GM21717 (cell line): Measurements from ENCODE around the gene PHTF2.

Source experiments
- ATAC-seq: cut with Tn5 transposase; IDR thresholded peaks from one replicate; pipeline ENCODE4 v1.9.1; 2021; ENCODE audit warnings: mild to moderate bottlenecking, moderate library complexity; ENCODE audit not compliant: unreplicated experiment

PHTF2 gene

DNA sequence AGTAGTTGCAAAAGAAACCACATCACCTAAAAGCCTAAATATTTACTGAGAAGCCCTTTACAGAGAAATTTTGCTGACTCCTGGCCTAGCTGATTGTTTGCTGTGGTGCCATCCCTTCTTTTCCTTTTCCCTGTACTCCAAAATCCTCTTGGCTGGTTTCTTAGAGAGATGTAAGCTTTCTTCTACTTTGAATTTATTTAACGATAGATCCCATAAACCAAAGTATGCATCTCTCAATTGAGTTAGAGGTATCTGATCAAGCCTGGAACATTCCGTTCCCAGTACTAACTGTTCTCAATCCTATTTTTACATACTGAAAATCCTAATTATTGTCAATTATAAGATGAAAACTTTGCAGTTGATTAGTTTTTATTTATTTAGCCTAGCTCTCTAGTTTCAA, 6.6 kb upstream of the PHTF2 start:
- no peak for ATAC-seq

DNA sequence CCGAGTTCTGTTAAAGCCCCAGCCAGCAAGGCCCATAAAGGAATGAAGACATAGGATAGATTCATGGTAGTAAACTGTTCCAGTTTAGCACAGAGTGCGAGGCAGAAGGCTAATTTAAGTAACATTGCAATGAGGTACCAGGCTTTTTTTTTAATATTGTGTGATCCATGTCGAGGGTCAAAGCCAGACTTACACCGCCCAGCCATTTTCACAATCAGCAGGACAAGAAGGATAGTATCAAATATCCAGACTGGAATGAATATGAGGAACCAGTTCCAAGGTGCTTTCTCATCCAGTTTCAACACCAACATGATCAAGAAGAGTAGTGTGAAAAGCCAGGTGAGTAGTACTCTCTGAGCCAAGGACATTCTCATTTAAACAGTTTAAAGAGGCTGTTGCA, 4.6 kb upstream of the PHTF2 start:
- ATAC-seq, result no peak

DNA sequence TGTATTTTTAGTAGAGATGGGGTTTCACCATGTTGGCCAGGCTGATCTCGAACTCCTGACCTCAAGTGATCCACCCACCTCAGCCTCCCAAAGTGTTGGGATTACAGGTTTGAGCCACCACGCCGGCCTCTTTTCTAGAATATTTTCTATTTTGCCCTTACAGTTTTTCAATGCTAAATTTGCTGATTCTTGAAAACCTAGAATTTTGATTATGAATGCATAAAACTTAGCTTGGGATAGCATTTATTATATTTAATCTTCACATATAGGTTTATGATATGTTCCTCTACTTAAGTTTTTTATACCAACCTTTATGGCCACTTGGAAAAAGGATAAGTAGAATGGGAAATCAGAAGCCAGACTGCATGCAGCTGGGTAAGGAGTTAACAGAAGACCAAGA, 2.5 kb upstream of the PHTF2 start:
- no peak for ATAC-seq

DNA sequence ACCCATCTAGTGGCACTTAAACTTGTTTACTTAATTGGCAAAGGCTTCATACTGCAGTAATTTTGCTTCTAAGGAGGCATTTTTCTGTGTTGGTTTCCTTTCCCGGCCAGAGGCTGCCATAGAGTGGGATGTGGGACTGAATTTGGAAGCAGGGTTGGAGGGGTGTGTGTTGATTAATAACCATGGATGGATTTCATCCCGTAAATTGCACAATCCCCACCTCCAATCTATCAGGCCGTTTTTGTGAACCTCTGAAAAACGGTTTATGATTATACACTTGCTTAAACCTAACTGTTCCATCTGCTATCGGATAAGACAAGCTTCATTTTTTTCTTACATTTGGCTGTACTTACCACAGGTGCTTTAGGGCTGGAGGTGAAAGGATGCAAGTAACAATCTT, 1.6 kb upstream of the PHTF2 start:
- ATAC-seq, result no peak

DNA sequence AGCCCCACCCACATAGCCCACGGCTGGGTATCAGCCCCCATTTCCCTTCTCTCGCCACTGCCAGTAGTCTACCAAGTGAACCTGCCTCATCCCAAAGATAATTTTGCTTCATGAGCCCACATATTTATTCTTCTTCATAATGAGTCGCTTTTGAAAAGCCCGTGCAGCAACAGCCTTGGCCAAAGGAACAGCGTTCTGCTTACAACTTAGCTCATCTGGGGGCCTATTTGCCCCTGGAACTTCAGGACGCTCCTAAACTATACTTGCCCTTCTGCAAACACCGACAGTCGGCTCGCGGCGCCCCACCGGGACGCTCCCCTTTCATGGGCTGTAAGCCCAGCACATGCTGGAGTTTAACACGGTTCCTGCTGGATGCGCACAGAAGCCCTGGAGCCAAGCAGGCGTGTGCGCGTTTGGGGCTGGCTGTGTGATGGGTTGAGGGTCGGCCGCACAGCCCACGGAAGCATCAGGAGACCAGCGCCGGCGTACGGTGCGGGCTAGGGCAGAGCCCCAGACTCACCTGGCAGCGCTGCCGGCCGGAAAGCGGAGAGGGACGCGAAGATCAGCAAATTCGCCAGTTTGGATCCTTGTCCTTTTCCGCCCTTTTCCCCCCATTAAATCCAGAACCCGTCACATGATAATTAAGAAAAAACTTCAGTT, 709 bp upstream of the PHTF2 start:
- ATAC-seq, result peak; percentile 25

DNA sequence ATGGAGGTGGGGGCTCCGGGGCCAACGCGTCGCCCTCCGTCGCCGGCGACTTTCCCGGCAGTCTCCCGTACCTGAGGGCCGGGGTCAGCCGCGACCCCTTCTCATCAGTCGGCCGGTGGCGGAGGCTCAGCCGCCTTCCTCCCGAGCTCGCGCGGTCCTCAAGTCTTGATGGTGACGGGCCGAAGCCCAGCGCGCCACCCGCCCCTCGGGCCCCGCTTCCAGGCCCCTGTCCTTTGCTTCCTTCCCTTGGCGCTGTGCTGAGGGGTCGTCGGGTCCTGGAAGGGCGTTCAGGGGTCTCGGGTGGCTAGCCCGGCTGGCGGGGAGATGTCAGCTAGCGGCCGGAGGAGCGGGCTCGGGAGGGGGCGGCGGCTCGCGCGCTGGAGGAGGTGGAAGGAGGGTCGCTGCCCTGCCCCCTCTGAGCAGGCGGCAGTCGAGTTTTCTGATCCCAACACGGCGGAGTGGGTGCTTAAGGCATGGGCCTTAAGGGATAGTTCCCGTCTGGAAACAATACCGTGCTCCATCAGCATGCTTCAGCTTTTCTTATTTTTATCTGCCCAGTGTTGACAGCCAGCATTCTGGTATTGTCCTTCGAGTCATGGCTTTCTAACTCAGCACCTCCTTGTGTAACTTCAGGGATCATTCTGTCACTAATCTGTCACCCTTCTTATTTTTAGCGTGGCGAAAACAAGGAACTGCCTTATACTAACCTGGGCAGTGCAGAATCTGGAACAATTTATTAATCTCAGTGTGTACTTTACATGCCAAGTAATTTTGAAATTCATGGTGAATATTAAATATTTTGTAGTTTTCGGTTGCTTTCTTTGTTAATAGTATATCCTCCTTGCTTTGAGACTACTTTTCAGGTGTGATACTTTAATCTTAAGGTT, 748 bp downstream of the PHTF2 start:
- ATAC-seq, result peak; percentile 4

DNA sequence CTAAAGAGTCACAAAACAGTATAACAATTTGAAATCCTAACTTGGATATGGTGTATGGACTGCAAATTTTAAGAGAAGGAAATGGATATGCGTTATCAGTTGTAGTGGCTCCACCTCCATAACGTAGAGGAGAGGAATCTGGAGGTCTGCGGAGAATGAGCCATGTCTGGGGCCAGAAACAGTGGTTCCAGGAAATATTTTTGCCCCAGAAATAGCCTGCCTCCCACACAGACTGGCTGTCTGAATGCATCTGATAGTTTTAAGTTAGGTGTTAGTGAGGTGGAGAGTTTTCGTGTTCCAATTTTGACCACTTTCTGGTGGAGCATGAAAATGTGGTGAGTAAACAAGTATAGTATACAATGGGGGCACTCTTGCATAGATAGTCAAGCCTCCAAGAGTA, 1.6 kb downstream of the PHTF2 start:
- ATAC-seq, result no peak

DNA sequence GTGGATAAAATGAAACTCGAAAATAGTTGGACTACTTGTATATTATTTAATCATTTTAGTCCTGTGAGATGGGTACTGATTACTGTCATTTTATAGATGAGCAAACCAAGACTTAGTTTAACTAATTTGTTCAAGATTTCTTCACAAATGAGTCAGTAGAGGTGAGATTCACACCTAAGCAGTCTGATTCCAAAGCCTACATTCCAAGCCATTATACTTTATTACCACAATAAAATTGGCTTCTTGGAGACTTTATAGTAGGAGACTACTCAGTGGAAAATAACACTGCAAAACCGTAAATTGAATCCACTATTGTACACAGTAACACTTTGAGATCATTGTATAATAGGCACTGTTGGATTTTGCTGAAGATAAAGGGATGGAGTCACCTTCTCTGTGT, 2.2 kb downstream of the PHTF2 start:
- ATAC-seq, result no peak

DNA sequence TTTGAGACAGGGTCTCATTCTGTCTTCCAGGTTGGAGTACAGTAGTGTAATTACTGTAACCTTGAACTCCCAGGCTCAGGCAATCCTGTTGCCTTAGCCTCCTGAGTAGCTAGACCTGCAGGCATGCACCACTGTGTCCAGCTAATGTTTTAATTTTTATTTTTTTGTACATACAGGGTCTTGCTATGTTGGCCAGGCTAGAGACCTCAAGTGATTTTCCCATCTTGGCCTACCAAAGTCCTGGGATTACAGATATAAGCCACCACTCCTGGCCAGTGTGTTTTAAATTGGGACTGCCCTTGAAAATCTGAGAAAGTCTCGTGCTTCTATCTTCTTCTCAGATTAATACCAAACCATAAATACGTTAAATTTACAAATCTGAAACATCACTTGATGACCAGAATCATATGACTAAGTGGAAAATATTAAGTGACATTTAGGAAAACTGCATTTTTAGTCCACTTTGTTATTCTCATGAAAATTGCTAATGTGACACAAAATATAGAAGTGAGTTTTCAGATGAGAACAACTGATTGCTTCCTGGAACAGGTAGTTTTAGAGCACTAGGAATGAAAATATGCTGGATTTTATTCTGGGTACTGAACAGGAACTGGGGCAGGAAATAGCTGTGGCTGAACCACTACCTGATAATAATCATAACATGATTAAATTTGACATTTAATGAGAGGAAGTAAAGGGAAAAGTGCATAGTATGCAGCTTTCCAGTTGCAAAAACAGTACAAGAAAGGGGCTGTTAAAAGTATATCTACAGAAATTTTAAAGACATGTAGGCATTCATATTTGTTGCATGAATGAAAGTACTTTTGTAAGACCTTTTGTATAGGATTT, 4.2 kb downstream of the PHTF2 start:
- no peak for ATAC-seq

DNA sequence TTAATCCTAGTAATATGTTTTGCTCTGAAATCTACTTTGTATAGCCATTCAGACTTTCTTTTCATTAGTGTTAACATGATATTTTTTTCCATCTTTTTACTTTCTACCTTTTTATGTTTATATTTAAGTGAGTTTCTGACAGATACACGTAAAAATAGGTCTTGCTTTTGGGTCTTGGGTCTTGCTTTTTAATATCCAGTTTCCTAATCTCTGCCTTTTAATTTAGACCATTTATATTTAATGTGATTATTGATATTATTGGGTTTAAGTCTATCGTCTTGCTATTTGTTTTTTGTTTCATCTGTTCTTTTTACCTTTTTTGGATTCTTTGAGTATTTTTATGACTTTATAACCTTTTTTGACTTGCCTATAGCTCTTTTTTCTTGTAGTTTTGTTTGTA, 7.9 kb downstream of the PHTF2 start:
- no peak for ATAC-seq

DNA sequence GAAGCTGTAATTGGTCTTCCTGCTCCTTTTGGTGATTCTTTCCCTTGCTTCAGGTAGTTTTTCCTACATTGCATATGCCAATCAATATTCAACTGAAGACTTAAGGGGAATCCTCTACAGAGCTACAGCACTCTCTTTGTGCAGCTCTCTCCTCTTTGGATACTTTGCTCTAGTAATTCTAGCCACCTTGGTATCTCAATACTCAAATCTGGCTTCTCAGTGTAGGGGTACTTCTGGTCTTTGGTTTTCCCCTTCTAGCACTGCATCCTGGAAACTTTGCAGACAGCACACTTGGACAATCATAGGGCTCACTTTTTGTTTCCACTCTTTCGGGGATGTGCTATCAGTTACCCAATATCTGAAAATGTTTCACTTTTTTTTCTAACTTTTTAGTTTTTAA, 9.9 kb downstream of the PHTF2 start:
- ATAC-seq, result peak; percentile 53

DNA sequence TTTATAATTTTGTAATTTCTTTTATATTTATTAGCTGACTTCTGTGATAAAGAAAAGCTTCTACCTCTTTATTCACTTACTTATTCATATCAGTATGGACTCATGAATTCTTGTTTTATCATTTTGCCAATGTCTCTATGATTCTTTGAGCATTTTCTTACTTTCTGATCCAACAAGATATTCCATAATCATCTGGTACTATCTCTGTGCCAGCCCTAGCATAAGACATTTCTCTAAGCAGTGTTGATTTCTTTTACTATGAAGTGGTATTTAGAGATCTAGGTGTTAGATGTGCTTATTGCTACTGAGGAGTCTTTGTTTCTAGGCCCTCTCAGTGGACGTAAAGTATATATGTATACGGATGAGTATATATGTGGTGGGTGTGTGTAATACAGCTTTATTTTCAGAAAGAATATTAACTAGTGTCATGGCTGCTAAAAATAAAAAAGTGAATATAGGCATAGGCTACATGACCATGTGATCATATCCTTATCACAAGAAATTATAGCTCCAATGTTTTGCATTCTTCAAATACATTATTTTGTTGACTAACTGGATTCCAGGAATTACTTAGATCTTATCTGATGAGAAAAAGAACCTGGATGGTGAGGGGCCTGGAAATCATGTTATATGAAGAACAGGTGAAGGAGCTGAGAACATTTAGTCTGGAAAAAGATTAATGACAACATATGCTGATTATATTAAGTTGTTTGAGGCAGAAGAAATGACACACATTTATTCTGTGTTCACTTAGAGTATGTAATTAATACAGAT, 13.1 kb downstream of the PHTF2 start:
- ATAC-seq, result no peak

DNA sequence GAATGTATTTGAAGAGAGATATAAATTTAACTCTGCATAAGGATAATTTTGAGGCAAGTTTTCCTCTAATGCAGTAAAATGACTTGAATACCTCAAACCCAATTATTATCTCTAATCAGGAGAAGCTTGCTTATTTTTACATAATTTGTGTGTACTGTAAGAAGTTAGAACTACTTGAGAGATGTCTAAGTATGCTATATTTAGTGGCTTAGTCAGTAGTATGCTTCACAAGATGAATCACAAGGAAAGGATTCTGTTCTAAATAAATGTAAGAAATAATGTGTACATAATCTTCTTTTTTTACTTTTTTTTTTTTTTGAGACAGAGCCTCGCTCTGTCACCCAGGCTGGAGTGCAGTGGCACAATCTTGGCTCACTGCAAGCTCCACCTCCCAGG, 13.7 kb downstream of the PHTF2 start:
- ATAC-seq, result no peak

DNA sequence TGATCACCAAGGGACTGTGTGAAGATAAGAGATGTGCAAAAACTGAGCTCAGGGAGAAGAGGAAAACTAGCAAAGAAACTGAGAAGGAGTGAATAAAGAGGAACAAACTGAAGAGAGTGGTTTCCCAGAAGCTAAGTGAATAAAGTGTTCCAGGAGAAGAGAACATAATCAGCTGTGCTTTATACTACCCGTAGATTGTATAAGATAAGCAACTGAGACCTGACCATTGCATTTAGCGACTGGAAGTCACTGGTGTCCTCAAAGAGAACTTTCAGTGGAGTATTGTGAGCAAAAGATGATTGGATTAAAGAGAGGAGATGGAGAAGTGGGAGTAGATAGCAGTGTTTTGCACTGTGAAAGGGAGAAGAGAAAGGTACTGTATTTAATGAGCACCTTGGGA, 14.6 kb downstream of the PHTF2 start:
- ATAC-seq, result no peak

DNA sequence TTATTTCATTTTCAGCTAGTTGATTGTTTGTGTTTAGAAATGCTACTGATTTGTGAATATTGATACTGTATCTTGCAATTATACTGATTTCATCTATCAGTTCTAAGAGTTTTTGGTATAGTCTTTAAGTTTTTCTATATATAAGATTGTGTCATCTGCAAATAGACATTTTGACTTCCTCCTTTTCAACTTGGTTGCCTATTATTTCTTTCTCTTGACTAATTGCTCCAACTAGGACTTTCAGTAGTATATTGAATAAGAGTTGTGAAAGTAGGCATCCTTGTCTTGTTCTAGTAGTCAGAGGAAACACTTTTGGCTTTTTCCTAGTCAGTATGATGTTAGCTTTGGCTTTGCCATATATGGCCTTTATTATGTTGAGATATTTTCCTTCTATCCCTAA, 20.4 kb downstream of the PHTF2 start:
- ATAC-seq, result no peak

DNA sequence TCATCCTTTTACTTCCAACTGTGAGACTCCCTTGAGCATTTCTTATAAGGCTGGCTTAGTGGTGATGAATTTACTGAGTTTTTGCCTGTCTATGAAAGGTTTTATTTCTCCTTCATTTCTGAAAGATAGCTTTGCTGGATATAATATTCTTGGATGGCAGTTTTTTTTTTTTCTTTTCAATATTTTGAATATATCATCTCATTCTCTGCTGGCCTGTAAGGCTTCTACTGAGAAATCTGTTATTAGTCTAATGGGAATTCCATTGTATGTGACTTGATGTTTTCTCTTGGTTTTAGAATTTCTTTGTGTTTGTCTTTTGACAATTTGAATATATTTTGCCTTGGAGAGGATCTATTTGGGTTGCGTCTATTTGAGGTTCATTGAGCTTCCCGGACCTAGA, 22.4 kb downstream of the PHTF2 start:
- no peak for ATAC-seq

DNA sequence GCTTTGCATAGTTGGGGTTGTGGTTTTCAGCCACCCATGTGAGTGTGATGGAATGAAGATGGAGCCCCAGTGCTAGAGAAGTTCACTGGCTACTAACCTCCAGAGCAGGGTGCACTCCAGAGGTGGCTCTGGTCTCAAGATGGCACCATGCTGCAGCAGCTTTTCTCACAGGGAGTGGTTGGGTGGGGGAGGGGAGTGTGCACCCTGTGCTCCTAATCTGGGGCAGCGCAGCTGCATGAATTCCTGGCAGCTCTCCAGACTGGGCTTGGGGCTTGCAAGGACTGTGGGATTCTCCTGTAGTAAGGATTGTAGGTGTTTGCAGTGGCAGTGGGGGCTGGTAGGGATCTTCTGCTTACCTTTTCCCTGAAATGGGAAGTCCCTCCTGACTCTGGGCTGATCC, 23.7 kb downstream of the PHTF2 start:
- ATAC-seq, result no peak

DNA sequence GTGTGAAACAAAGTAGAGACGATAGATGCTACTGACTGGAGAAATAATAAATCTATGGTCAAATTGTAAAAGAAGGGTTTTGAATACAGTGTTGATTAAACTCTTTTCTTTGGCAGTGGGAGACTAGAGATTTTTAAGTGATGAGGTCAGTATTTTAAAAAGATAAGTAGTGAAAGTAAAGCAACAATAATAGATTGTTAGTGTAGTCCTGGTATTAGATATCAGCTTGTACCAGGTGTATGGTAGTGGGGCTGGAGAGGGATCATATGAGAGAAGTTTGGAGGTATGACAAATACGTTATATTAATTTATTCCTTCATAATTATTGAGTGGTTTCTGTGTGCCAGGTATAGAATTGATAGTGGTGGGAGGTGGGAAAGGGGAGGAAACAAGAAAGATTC, 25.2 kb downstream of the PHTF2 start:
- ATAC-seq, result no peak

DNA sequence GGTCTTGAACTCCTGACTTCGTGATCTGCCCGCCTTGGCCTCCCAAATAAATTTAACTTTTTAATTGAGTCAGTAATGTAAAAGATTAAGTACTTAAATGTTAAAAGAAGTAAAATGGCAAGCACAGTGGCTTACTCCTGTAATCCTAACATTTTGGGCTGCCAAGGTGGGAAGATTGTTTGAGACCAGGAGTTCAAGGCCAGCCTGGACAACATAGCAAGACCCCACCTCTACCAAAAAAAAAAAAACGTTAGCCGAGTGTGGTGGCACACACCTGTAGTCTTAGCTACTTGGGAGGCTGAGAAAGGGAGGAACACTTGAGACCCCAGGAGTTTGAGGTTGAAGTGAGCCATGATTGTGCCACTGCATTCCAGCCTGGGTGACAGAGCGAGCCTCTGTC, 26.1 kb downstream of the PHTF2 start:
- no peak for ATAC-seq

DNA sequence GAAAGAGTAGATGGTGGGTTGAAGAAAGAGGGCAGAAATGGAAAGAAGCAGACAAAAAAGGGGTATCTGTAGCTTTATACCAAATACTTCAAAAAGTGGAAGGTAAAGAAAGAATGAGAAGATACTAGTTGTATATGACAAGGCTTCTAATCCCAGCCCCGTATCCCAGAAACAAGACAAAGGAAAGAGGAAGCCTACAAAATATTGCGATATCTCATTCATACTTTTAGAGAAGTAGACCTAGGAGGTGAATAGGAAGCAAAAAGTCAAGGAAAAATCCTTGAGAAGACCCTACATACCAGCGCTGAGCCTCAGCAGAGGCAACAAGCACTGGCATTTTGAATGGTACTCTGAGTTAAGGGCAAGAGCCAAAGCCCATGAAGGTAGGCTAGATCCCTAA, 26.6 kb downstream of the PHTF2 start:
- no peak for ATAC-seq

DNA sequence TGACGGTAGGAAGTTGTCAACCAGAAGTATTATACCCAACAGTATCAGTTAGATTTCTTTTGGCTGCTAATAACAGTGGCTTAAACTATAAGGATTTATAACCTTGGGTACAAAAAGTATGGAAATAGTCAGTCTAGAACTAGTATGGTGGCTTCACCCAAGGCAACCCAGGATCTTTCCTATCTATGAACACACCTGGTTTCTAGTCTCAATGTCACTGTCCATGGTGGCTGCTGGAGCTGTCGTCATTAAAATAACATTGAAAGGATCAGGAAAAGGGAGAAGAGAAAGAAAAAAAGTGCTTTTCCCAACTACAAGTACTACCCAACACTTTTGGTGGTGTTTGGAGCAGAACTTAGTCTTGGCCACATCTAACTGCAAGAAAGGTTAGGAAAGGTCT, 27.7 kb downstream of the PHTF2 start:
- no peak for ATAC-seq
